Subcutaneous abdominal adipose tissue (tissue), 5 donors: ENCODE results near the gene SPINT2.

ENCODE experiments used
- H3K27ac ChIP-seq: one replicate; pipeline ENCODE4 v1.7.0; 2013; ENCODE audit warnings: low read depth, mild to moderate bottlenecking, inconsistent platforms, low read length, moderate library complexity
- H3K27me3 ChIP-seq, 5 donors: one replicate each; pipeline ENCODE4 v1.7.0; 2013; ENCODE audit warnings: low read length in 5 of 5, inconsistent platforms in 1 of 5; ENCODE audit not compliant: control insufficient read depth in 5 of 5, insufficient read depth in 4 of 5
- H3K36me3 ChIP-seq, 5 donors: one replicate each; pipeline ENCODE4 v1.7.0; 2013; ENCODE audit warnings: low read length in 5 of 5; ENCODE audit not compliant: control insufficient read depth in 5 of 5, insufficient read depth in 5 of 5
- H3K4me1 ChIP-seq, 5 donors: one replicate each; pipeline ENCODE4 v1.7.0; 2013; ENCODE audit warnings: low read length in 5 of 5, mild to moderate bottlenecking in 3 of 5, moderate library complexity in 1 of 5; ENCODE audit not compliant: control insufficient read depth in 5 of 5, insufficient read depth in 5 of 5
- H3K4me3 ChIP-seq, 5 donors: one replicate each; pipeline ENCODE4 v1.7.0; 2013; ENCODE audit warnings: low read length in 5 of 5, low read depth in 1 of 5
- H3K9ac ChIP-seq, 5 donors: one replicate each; pipeline ENCODE4 v1.7.0; 2013; ENCODE audit warnings: low read length in 5 of 5, mild to moderate bottlenecking in 4 of 5, moderate library complexity in 3 of 5
- H3K9me3 ChIP-seq, 5 donors: one replicate each; pipeline ENCODE4 v1.7.0; 2013; ENCODE audit warnings: low read length in 5 of 5; ENCODE audit not compliant: control insufficient read depth in 5 of 5
- donor health status: healthy.
- donor health status: healthy.
- donor health status: healthy.
- donor health status: healthy.
- donor health status: healthy.

The SPINT2 gene

GRCh38 chr19:38266981-38267597 is 2.7 kb downstream of the SPINT2 start:
- H3K4me1 ChIP-seq = peaks cover 0 to 24% (median 12%) of the 10 kb centered on the region in 5 donors
- peaks cover 0 to 3% (median 0%) of the 10 kb centered on the region in 5 donors for H3K27me3 ChIP-seq
- no peak overlapping the region for H3K4me3 ChIP-seq
- H3K36me3 ChIP-seq = no peaks in the 10 kb centered on the region
- H3K9me3 ChIP-seq = no peaks in the 10 kb centered on the region
- H3K27ac ChIP-seq = no peak overlapping the region
- H3K9ac ChIP-seq = no peak overlapping the region

- Histone ChIP-seq H3K36me3 (no peaks in the 10 kb centered on the region), H3K27me3 (peaks cover 0 to 3% (median 0%) of the 10 kb centered on the region in 5 donors), H3K4me3 (no peak overlapping the region), H3K9me3 (no peaks in the 10 kb centered on the region), H3K9ac (no peak overlapping the region), H3K4me1 (peaks cover 0 to 24% (median 12%) of the 10 kb centered on the region in 5 donors), H3K27ac (no peak overlapping the region)
Observed at GRCh38 chr19:38267761-38268483, 3.5 kb downstream of the SPINT2 start.

- Histone ChIP-seq H3K36me3 (no peaks in the 10 kb centered on the region), H3K9me3 (no peaks in the 10 kb centered on the region), H3K4me1 (peaks cover 0 to 24% (median 12%) of the 10 kb centered on the region in 5 donors), H3K27me3 (peaks cover 0 to 3% (median 0%) of the 10 kb centered on the region in 5 donors), H3K27ac (no peak overlapping the region), H3K9ac (no peak overlapping the region), H3K4me3 (no peak overlapping the region)
Observed at GRCh38 chr19:38268539-38268938, 4.2 kb downstream of the SPINT2 start.

GRCh38 chr19:38270587-38271167 is 6.3 kb downstream of the SPINT2 start:
- peaks cover 0 to 21% (median 10%) of the 10 kb centered on the region in 5 donors for H3K4me1 ChIP-seq
- H3K36me3 ChIP-seq = no peaks in the 10 kb centered on the region
- no peaks in the 10 kb centered on the region for H3K27me3 ChIP-seq
- H3K9ac ChIP-seq = no peak overlapping the region
- H3K9me3 ChIP-seq = no peaks in the 10 kb centered on the region
- H3K4me3 ChIP-seq = no peak overlapping the region
- no peak overlapping the region for H3K27ac ChIP-seq

GRCh38 chr19:38273499-38273898 is 9.1 kb downstream of the SPINT2 start:
- H3K36me3 ChIP-seq = no peaks in the 10 kb centered on the region
- no peaks in the 10 kb centered on the region for H3K27me3 ChIP-seq
- peaks cover 9 to 29% (median 27%) of the 10 kb centered on the region in 5 donors for H3K4me1 ChIP-seq
- H3K9ac ChIP-seq = no peak overlapping the region
- H3K27ac ChIP-seq = no peak overlapping the region
- no peak overlapping the region for H3K4me3 ChIP-seq
- H3K9me3 ChIP-seq = no peaks in the 10 kb centered on the region

GRCh38 chr19:38274739-38275138 is 10.4 kb downstream of the SPINT2 start:
- peak overlapping the region in 1 of 5 donors; percentile 13 for H3K4me3 ChIP-seq
- H3K9me3 ChIP-seq = no peaks in the 10 kb centered on the region
- H3K4me1 ChIP-seq = peaks cover 9 to 33% (median 31%) of the 10 kb centered on the region in 5 donors
- H3K9ac ChIP-seq = no peak overlapping the region
- H3K27me3 ChIP-seq = no peaks in the 10 kb centered on the region
- no peak overlapping the region for H3K27ac ChIP-seq
- no peaks in the 10 kb centered on the region for H3K36me3 ChIP-seq

GRCh38 chr19:38276942-38277517 is 12.7 kb downstream of the SPINT2 start:
- H3K4me1 ChIP-seq = peaks cover 9 to 40% (median 31%) of the 10 kb centered on the region in 5 donors
- no peaks in the 10 kb centered on the region for H3K27me3 ChIP-seq
- peak overlapping the region in 1 of 5 donors; percentile 87 for H3K9ac ChIP-seq
- peak overlapping the region; percentile 88 for H3K27ac ChIP-seq
- H3K36me3 ChIP-seq = no peaks in the 10 kb centered on the region
- no peaks in the 10 kb centered on the region for H3K9me3 ChIP-seq
- H3K4me3 ChIP-seq = no peak overlapping the region

GRCh38 chr19:38277549-38277948 is 13.2 kb downstream of the SPINT2 start:
- no peaks in the 10 kb centered on the region for H3K27me3 ChIP-seq
- no peaks in the 10 kb centered on the region for H3K36me3 ChIP-seq
- peak overlapping the region in 2 of 5 donors; percentile 20 to 87 for H3K9ac ChIP-seq
- peak overlapping the region; percentile 88 for H3K27ac ChIP-seq
- peaks cover 9 to 40% (median 31%) of the 10 kb centered on the region in 5 donors for H3K4me1 ChIP-seq
- H3K9me3 ChIP-seq = no peaks in the 10 kb centered on the region
- H3K4me3 ChIP-seq = peak overlapping the region in 1 of 5 donors; percentile 24

GRCh38 chr19:38277969-38278680 is 13.8 kb downstream of the SPINT2 start:
- H3K36me3 ChIP-seq = no peaks in the 10 kb centered on the region
- no peaks in the 10 kb centered on the region for H3K27me3 ChIP-seq
- peak overlapping the region in 2 of 5 donors; percentile 20 to 44 for H3K9ac ChIP-seq
- H3K4me1 ChIP-seq = peaks cover 9 to 40% (median 31%) of the 10 kb centered on the region in 5 donors
- no peaks in the 10 kb centered on the region for H3K9me3 ChIP-seq
- peak overlapping the region; percentile 88 for H3K27ac ChIP-seq
- H3K4me3 ChIP-seq = peak overlapping the region in 1 of 5 donors; percentile 24
